ENCODE measurements around the gene RRP7A.
"Not testable (repeated sequence)": the region's sequence is repeated elsewhere in the genome, so short reads cannot be mapped to it uniquely, and the experiment has no call there.

Gene RRP7A

GRCh38 chr22:42548597-42549330 is 29.2 kb upstream of the RRP7A start:
- no peak overlapping the region for H3K4me3 Mint-ChIP-seq
- H3K27ac Mint-ChIP-seq: no peak overlapping the region

GRCh38 chr22:42548126-42548525 is 28.5 kb upstream of the RRP7A start:
- H3K36me3 Mint-ChIP-seq (ENCODE audit: low read depth); H3K27ac Mint-ChIP-seq; H3K27me3 Mint-ChIP-seq (ENCODE audit: low read depth); H3K4me3 Mint-ChIP-seq; DNase-seq (ENCODE audit: low spot score); H3K9me3 Mint-ChIP-seq: not testable (repeated sequence)
- peaks cover 16% of the 10 kb centered on the region for H3K4me1 Mint-ChIP-seq (ENCODE audit: low read depth)

More at GRCh38 chr22:42548597-42549330, 29.2 kb upstream of the RRP7A start:
- Mint-ChIP-seq H3K4me1 (ENCODE audit: low read depth) (peaks cover 16% of the 10 kb centered on the region), H3K27me3 (ENCODE audit: low read depth) (peaks cover 6% of the 10 kb centered on the region), H3K9me3 (no peaks in the 10 kb centered on the region), H3K36me3 (ENCODE audit: low read depth) (no peaks in the 10 kb centered on the region)
- no peak for DNase-seq (ENCODE audit: low spot score)

- Mint-ChIP-seq H3K27ac (no peak overlapping the region), H3K4me3 (no peak overlapping the region), H3K36me3 (ENCODE audit: low read depth) (no peaks in the 10 kb centered on the region), H3K9me3 (no peaks in the 10 kb centered on the region), H3K4me1 (ENCODE audit: low read depth) (peaks cover 13% of the 10 kb centered on the region), H3K27me3 (ENCODE audit: low read depth) (peaks cover 7% of the 10 kb centered on the region)
- no peak for DNase-seq (ENCODE audit: low spot score)
Measured at GRCh38 chr22:42547562-42547961, 28.0 kb upstream of the RRP7A start.

- H3K27ac Mint-ChIP-seq: no peak overlapping the region
- no peaks in the 10 kb centered on the region for H3K9me3 Mint-ChIP-seq
- H3K4me3 Mint-ChIP-seq: no peak overlapping the region
- H3K27me3 Mint-ChIP-seq (ENCODE audit: low read depth): peaks cover 8% of the 10 kb centered on the region
- no peaks in the 10 kb centered on the region for H3K36me3 Mint-ChIP-seq (ENCODE audit: low read depth)
- H3K4me1 Mint-ChIP-seq (ENCODE audit: low read depth): no peaks in the 10 kb centered on the region
- DNase-seq (ENCODE audit: low spot score): no peak
Measured at GRCh38 chr22:42544686-42545085, 25.1 kb upstream of the RRP7A start.

- not testable (repeated sequence) for H3K27ac Mint-ChIP-seq
Measured at GRCh38 chr22:42539236-42539771, 19.7 kb upstream of the RRP7A start.

GRCh38 chr22:42537199-42537831 is 17.7 kb upstream of the RRP7A start:
- not testable (repeated sequence) for DNase-seq (ENCODE audit: low spot score); H3K27me3 Mint-ChIP-seq (ENCODE audit: low read depth); H3K36me3 Mint-ChIP-seq (ENCODE audit: low read depth); H3K4me3 Mint-ChIP-seq; H3K9me3 Mint-ChIP-seq
- H3K4me1 Mint-ChIP-seq (ENCODE audit: low read depth): peaks cover 21% of the 10 kb centered on the region
- peak overlapping the region; percentile 57 for H3K27ac Mint-ChIP-seq

More at GRCh38 chr22:42539236-42539771, 19.7 kb upstream of the RRP7A start:
- not testable (repeated sequence) for H3K36me3 Mint-ChIP-seq (ENCODE audit: low read depth); H3K9me3 Mint-ChIP-seq; H3K4me3 Mint-ChIP-seq; H3K4me1 Mint-ChIP-seq (ENCODE audit: low read depth); H3K27me3 Mint-ChIP-seq (ENCODE audit: low read depth); DNase-seq (ENCODE audit: low spot score)

GRCh38 chr22:42536634-42537033 is 17.0 kb upstream of the RRP7A start:
- not testable (repeated sequence) for DNase-seq (ENCODE audit: low spot score); H3K4me3 Mint-ChIP-seq; H3K27me3 Mint-ChIP-seq (ENCODE audit: low read depth); H3K36me3 Mint-ChIP-seq (ENCODE audit: low read depth); H3K27ac Mint-ChIP-seq; H3K9me3 Mint-ChIP-seq
- H3K4me1 Mint-ChIP-seq (ENCODE audit: low read depth): peaks cover 23% of the 10 kb centered on the region

GRCh38 chr22:42536166-42536565 is 16.6 kb upstream of the RRP7A start:
- Mint-ChIP-seq H3K27me3 (ENCODE audit: low read depth) (peaks cover 2% of the 10 kb centered on the region), H3K4me3 (no peak overlapping the region), H3K36me3 (ENCODE audit: low read depth) (no peaks in the 10 kb centered on the region), H3K27ac (no peak overlapping the region), H3K4me1 (ENCODE audit: low read depth) (peaks cover 23% of the 10 kb centered on the region), H3K9me3 (no peaks in the 10 kb centered on the region)
- no peak for DNase-seq (ENCODE audit: low spot score)

GRCh38 chr22:42535082-42535731 is 15.6 kb upstream of the RRP7A start:
- not testable (repeated sequence) for DNase-seq (ENCODE audit: low spot score); H3K27me3 Mint-ChIP-seq (ENCODE audit: low read depth); H3K9me3 Mint-ChIP-seq; H3K27ac Mint-ChIP-seq; H3K36me3 Mint-ChIP-seq (ENCODE audit: low read depth); H3K4me3 Mint-ChIP-seq
- peaks cover 23% of the 10 kb centered on the region for H3K4me1 Mint-ChIP-seq (ENCODE audit: low read depth)

- H3K27me3 Mint-ChIP-seq (ENCODE audit: low read depth): peaks cover 2% of the 10 kb centered on the region
- no peak for DNase-seq (ENCODE audit: low spot score)
- peaks cover 21% of the 10 kb centered on the region for H3K4me1 Mint-ChIP-seq (ENCODE audit: low read depth)
- no peaks in the 10 kb centered on the region for H3K9me3 Mint-ChIP-seq
- no peaks in the 10 kb centered on the region for H3K36me3 Mint-ChIP-seq (ENCODE audit: low read depth)
- H3K4me3 Mint-ChIP-seq: peak overlapping the region; percentile 73
- peak overlapping the region; percentile 92 for H3K27ac Mint-ChIP-seq
Measured at GRCh38 chr22:42533638-42533977, 14.0 kb upstream of the RRP7A start.

- not testable (repeated sequence) for DNase-seq (ENCODE audit: low spot score); H3K27ac Mint-ChIP-seq
Measured at GRCh38 chr22:42531401-42532084, 11.9 kb upstream of the RRP7A start.

GRCh38 chr22:42529435-42529834 is 9.8 kb upstream of the RRP7A start:
- not testable (repeated sequence) for H3K9me3 Mint-ChIP-seq; H3K36me3 Mint-ChIP-seq (ENCODE audit: low read depth); H3K27ac Mint-ChIP-seq; H3K4me3 Mint-ChIP-seq; DNase-seq (ENCODE audit: low spot score); H3K27me3 Mint-ChIP-seq (ENCODE audit: low read depth)
- peaks cover 15% of the 10 kb centered on the region for H3K4me1 Mint-ChIP-seq (ENCODE audit: low read depth)

More at GRCh38 chr22:42531401-42532084, 11.9 kb upstream of the RRP7A start:
- not testable (repeated sequence) for H3K9me3 Mint-ChIP-seq; H3K27me3 Mint-ChIP-seq (ENCODE audit: low read depth); H3K4me3 Mint-ChIP-seq; H3K36me3 Mint-ChIP-seq (ENCODE audit: low read depth)
- H3K4me1 Mint-ChIP-seq (ENCODE audit: low read depth): peaks cover 15% of the 10 kb centered on the region

- H3K9me3 Mint-ChIP-seq: no peaks in the 10 kb centered on the region
- H3K27me3 Mint-ChIP-seq (ENCODE audit: low read depth): peaks cover 5% of the 10 kb centered on the region
- H3K27ac Mint-ChIP-seq: no peak overlapping the region
- H3K4me3 Mint-ChIP-seq: no peak overlapping the region
- no peaks in the 10 kb centered on the region for H3K36me3 Mint-ChIP-seq (ENCODE audit: low read depth)
- peaks cover 11% of the 10 kb centered on the region for H3K4me1 Mint-ChIP-seq (ENCODE audit: low read depth)
- DNase-seq (ENCODE audit: low spot score): no peak
Measured at GRCh38 chr22:42528591-42529307, 9.2 kb upstream of the RRP7A start.

Data from T-helper 2 cell treated with Interferon-gamma antibody and Interleukin-4, amounts not matched to agents 5 μg/mL and 100 μg/mL, for 36 hours (primary cell).